Mucosa of stomach (tissue), 1 donor: ENCODE data around the gene NPM3.

ENCODE experiments used
- H3K27me3 ChIP-seq: one replicate; pipeline ENCODE4 v1.7.0; 2013; ENCODE audit warnings: mild to moderate bottlenecking, low read length; ENCODE audit not compliant: control insufficient read depth, insufficient read depth
- H3K36me3 ChIP-seq: one replicate; pipeline ENCODE4 v1.7.0; 2013; ENCODE audit warnings: low read length; ENCODE audit not compliant: control insufficient read depth, insufficient read depth
- H3K4me1 ChIP-seq: one replicate; pipeline ENCODE4 v1.7.0; 2013; ENCODE audit warnings: mild to moderate bottlenecking, low read length; ENCODE audit not compliant: control insufficient read depth, insufficient read depth
- H3K4me3 ChIP-seq: one replicate; pipeline ENCODE4 v1.7.0; 2013; ENCODE audit warnings: low read length
- H3K9ac ChIP-seq: one replicate; pipeline ENCODE4 v1.7.0; 2013; ENCODE audit warnings: mild to moderate bottlenecking, low read length, moderate library complexity
- H3K9me3 ChIP-seq: one replicate; pipeline ENCODE4 v1.7.0; 2013; ENCODE audit warnings: mild to moderate bottlenecking, low read length, moderate library complexity; ENCODE audit not compliant: control insufficient read depth
- donor health status: Pancreatic carcinoma.

NPM3 gene

DNA sequence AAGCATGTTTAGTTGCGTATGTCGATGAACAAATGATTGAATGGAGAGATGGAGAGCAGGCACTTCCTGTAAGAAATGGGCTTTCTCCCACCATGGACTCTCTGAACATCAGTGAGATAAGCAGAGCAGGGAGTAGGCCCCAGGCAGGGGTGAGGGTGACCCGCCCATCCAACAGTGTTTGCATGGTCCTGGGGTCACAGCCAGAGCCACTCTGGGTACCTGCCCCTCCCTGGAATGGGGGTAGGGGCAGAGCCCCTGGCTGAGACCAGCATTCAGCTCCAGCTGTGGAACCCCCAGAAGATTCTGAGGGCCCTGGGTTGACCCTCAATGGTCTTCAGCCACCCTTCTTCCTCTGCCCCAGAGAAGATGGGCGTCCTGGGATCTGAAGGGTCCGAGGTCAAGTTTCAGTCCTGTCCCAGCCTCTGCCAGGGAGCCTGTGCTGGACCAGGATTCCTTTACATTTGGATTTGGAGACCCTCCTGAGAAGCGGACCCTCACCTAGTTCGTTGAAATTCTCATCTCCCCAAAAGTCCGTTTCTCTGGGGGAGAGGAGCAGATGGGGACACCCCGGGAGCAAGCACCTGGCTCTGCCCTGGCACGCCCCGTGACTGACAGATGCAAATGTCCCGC, 5.0 kb downstream of the NPM3 start:
- Histone ChIP-seq H3K4me1 (peaks cover 59% of the 10 kb centered on the region), H3K9me3 (no peaks in the 10 kb centered on the region), H3K36me3 (no peaks in the 10 kb centered on the region), H3K27me3 (peaks cover 50% of the 10 kb centered on the region), H3K9ac (no peak overlapping the region), H3K4me3 (no peak overlapping the region)

DNA sequence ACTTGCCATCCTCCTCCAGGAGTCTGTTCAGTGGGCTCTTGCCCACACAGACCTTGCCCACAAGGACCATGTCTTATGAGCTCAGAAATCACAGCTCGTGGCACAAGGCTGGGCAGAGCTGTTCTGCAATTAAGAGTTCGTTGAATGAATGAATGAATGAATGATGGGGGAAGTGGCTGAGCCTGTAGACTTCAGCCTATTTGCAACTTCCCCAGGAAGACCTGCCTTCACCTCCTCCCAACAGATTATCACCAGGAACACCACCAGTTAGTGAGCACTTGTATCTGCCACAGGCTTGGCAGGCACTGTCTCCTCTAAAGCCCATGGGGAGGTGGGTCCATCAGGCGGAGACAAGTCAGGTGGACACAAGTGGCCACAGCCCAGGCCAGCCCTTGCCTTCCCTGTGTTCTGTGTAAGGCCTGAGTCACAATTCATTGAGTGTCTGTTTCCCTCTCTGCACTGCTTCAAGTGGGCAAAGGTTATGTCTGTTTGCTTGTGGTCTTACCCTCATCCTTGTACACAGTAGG, 5.6 kb downstream of the NPM3 start:
- Histone ChIP-seq H3K9ac (no peak overlapping the region), H3K36me3 (no peaks in the 10 kb centered on the region), H3K4me3 (no peak overlapping the region), H3K27me3 (peaks cover 56% of the 10 kb centered on the region), H3K4me1 (peaks cover 58% of the 10 kb centered on the region), H3K9me3 (no peaks in the 10 kb centered on the region)

DNA sequence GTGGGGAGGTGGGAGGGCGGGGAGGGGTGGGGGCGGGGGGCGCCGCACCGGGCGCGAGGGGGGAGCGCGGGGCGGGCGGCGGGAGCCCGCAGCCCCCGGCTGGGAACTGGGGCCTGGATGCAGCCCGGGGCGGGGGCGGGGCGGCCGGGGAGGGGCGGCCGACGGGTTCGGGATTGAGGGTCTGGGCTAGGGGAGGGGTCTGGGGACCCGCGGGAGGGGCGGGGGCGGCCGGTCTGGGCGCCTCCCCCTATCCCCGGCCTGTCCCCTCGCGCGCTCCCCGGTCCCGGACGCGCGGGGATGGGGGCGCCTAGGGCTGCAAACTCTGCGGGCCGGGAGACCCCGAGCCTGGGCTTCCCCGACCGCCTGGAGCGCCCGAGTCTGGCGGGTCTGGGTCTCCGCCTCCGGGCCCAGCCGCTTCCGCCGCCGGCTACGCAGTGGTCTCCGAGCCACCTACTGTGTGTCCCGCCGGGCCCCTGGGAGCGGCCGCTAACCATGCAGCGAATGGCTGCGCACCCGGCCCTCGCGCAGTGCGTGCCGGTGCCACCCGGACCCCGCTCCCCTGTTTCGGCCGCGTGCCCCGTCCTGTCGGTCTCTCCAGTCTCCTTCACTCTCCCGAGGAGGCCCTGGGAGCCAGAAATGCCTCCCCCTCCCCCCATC, 7.0 kb downstream of the NPM3 start:
- Histone ChIP-seq H3K36me3 (no peaks in the 10 kb centered on the region), H3K9ac (no peak overlapping the region), H3K4me3 (no peak overlapping the region), H3K27me3 (peaks cover 70% of the 10 kb centered on the region), H3K4me1 (peaks cover 47% of the 10 kb centered on the region), H3K9me3 (no peaks in the 10 kb centered on the region)

DNA sequence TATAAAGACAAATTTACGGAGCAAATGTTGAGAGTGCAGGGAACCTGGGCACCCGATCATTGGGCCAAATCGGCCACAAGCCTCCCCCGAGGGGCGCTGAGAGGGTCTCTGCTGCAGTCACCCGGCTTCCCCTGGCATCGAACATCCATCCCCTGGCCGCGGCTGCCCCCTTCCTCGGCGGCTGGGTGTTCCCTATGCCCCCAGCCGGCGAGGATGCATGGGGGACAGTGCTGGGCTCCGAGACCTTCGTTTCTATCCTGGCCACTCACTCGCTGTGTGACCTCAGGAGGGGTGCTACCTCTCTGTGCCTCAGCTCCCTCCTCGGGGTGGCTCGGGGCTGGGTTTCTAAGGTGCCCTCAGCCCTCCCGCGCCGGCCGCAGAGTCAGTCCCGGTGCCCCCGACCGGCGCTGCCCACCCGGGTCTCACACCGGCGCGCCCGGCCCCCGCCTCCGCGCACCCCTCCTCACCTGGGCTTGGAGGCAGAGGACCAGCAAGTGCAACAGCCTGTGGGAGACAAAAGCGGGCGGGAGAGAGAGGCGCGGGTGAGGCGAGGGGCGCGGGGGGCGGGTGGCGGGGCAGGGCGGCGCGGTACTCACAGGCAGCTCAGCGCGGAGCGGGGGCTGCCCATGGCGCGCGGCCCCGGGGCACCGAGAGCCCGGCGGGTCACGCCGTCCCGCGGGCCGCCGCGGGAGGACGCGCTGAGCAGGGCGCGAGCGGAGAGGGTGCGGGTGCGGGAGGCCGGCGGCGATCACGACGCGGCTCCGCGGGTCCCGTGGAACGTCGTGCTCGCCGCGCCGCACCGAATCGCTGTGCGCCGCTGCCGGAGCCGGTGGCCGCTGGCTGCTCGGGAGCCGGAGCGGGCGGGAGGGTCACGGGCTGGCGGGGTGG, 7.7 kb downstream of the NPM3 start, which contains the start of gene FGF8:
TSS of gene FGF8 (minus strand) at position 842 of the 888 bp plus-strand sequence. CDS start at position 628, 214 bp downstream.
- Histone ChIP-seq H3K9me3 (no peaks in the 10 kb centered on the region), H3K36me3 (no peaks in the 10 kb centered on the region), H3K9ac (no peak within 1 kb of the TSS), H3K4me3 (no peak within 1 kb of the TSS), H3K4me1 (peaks cover 41% of the 10 kb centered on the region), H3K27me3 (peaks cover 78% of the 10 kb centered on the region)

GRCh38 chr10:101774589-101775272, 8.5 kb downstream of the NPM3 start:
- Histone ChIP-seq H3K36me3 (no peaks in the 10 kb centered on the region), H3K27me3 (peaks cover 79% of the 10 kb centered on the region), H3K9me3 (no peaks in the 10 kb centered on the region), H3K4me1 (peaks cover 34% of the 10 kb centered on the region), H3K4me3 (no peak overlapping the region), H3K9ac (no peak overlapping the region)

DNA sequence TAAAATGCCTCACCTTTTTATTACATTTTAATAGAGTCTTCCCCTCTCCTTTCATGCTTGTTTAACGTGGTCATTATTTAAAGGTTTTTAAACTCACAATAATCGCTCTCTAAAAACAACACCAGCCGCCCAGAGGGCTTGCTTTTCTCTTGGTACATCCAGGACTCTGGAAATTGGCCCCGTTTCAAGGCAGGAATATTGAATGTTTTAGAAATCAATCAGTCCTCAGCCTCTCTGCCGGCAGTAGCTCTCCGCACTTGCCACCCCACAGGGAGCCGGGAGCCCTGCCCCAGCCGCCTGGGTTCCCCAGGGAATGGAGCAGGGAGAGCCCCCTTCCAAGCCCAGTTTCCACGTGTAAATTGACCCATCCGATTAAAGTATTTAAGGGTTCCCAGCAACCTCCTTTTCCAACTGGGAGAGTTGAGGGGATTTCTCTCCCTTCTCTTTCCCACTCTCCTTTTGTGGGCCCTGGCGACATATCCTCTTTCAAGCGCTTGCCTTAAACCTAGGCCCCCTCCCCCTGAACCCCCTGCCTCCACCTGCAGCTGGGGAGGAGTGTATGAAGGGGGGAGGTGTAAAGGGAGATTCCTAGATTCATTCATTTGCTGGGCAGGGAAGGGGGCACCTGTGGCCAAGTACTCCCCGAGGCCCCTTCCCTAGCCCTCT, 9.2 kb downstream of the NPM3 start:
- Histone ChIP-seq H3K9me3 (no peaks in the 10 kb centered on the region), H3K36me3 (no peaks in the 10 kb centered on the region), H3K4me1 (peaks cover 27% of the 10 kb centered on the region), H3K27me3 (peaks cover 80% of the 10 kb centered on the region), H3K9ac (no peak overlapping the region), H3K4me3 (no peak overlapping the region)

DNA sequence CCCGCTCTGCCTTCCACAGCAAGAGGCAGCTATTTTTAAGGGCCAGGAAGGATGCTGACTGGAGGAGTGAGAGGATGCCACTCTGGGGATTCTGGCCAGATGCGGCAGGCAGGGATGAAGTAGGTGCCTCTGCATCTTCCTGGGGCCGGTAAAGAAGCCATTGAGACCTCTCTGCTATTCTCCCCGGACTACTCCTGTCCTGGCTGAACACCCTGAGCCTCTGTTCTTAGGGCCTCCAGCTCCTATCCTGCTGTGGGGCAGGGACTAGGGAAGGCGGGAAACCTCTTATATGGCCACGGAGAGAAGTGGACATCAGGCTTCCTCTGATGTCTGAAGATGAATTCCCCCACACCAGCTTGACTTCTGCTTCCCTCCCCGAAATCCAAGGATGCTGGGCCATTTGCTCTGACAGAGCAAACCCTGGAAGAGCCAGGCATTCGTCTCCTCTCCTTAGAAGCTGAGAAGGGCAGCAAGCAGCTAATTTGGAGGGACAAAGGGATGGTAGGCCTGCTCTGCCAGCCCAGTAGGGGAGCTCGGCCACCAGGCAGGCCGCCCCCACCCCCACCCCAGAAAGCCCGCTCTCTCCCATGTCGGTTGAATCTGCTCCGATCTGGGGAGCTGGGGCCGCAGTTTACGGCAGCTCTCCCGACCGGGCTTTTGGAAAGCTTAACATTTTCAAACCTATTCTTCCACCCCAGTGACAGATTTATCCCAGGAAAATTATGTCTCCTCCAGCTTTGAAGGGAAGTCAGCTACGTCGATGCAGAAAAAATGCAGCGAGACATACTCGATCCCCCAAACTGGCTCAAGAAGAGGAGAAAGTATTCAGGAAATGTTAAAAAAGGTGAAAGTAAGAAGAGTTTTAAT, 10.1 kb downstream of the NPM3 start:
- Histone ChIP-seq H3K36me3 (no peaks in the 10 kb centered on the region), H3K9ac (no peak overlapping the region), H3K4me3 (no peak overlapping the region), H3K27me3 (peaks cover 89% of the 10 kb centered on the region), H3K4me1 (peaks cover 18% of the 10 kb centered on the region), H3K9me3 (no peaks in the 10 kb centered on the region)

- H3K9ac ChIP-seq, result no peak overlapping the region
- peaks cover 9% of the 10 kb centered on the region for H3K4me1 ChIP-seq
- H3K9me3 ChIP-seq, result no peaks in the 10 kb centered on the region
- no peak overlapping the region for H3K4me3 ChIP-seq
- peaks cover 91% of the 10 kb centered on the region for H3K27me3 ChIP-seq
- no peaks in the 10 kb centered on the region for H3K36me3 ChIP-seq
Observed at GRCh38 chr10:101772017-101772894, 11.0 kb downstream of the NPM3 start.

- Histone ChIP-seq H3K9me3 (no peaks in the 10 kb centered on the region), H3K36me3 (no peaks in the 10 kb centered on the region), H3K4me1 (peaks cover 8% of the 10 kb centered on the region), H3K9ac (no peak overlapping the region), H3K4me3 (no peak overlapping the region), H3K27me3 (peaks cover 89% of the 10 kb centered on the region)
Observed at GRCh38 chr10:101771380-101771779, 11.9 kb downstream of the NPM3 start.
